ENCODE results near the gene FAM131A.
"Not testable (repeated sequence)": the region's sequence is repeated elsewhere in the genome, so short reads cannot be mapped to it uniquely, and the experiment has no call there.

The FAM131A gene

DNA sequence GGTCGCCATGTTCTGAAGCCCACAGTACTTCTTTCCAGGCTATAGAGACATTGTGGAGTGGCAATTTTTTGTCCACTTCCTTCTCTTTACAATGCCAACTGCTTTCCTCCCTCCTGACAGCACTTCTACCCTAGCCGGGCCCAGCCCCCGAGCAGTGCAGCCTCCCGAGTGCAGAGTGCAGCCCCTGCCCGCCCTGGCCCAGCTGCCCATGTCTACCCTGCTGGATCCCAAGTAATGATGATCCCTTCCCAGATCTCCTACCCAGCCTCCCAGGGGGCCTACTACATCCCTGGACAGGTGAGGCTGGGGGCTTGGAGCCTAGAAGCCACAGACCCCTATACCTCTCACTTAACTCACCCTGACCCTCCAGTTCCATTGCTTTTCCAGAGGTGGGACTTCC, 20.2 kb upstream of the FAM131A start:
- DNase-seq, result no peak

- no peak for DNase-seq
Observed at GRCh38 chr3:184320104-184320445, 17.3 kb upstream of the FAM131A start.

DNA sequence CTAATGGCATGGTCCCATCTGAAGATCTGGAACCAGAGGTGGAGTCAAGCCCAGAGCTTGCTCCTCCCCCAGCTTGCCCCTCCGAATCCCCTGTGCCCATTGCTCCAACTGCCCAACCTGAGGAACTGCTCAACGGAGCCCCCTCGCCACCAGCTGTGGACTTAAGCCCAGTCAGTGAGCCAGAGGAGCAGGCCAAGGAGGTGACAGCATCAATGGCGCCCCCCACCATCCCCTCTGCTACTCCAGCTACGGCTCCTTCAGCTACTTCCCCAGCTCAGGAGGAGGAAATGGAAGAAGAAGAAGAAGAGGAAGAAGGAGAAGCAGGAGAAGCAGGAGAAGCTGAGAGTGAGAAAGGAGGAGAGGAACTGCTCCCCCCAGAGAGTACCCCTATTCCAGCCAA, 15.7 kb upstream of the FAM131A start:
- DNase-seq, result no peak

DNA sequence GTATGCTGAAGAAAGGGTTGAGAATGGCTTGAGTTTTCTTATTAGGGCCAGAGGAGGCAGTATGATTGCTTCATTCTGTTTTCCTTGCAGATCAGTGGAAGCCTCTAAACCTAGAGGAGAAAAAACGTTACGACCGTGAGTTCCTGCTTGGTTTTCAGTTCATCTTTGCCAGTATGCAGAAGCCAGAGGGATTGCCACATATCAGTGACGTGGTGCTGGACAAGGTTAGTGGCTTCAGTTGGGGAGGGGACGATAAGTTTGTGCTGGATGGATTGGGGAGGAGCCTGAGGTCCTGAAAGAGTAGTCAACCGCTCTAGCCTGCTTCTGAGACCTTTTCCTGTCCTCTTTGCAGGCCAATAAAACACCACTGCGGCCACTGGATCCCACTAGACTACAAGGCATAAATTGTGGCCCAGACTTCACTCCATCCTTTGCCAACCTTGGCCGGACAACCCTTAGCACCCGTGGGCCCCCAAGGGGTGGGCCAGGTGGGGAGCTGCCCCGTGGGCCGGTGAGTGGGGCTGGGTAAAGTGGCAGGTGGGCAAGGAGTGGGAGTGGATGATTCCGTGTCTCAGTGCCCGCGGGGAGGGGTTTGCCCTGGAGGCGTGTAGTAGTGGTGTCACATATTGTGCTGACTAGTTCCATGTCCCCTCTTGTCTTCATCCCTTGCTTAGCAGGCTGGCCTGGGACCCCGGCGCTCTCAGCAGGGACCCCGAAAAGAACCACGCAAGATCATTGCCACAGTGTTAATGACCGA, 14.5 kb upstream of the FAM131A start:
- no peak for DNase-seq

DNA sequence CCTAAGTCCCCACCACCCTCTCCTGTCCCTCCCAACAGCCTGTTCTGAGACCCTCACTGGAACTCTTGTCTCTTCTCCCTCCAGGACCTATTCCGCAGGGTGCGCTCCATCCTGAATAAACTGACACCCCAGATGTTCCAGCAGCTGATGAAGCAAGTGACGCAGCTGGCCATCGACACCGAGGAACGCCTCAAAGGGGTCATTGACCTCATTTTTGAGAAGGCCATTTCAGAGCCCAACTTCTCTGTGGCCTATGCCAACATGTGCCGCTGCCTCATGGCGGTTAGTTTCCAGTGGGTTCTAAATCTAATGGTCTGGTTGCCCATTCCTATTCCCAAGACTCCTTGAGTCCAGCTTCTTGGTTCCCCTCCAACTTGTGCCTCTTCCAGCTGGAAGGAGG, 13.7 kb upstream of the FAM131A start:
- DNase-seq, result no peak

DNA sequence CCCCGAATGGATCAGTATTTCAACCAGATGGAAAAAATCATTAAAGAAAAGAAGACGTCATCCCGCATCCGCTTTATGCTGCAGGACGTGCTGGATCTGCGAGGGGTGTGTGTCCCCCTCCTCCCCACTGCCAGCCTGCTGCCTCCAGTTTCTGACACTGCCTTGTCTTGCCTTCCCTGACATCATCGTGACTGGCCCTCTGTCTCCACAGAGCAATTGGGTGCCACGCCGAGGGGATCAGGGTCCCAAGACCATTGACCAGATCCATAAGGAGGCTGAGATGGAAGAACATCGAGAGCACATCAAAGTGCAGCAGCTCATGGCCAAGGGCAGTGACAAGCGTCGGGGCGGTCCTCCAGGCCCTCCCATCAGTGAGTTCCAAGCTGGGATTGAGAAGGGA, 12.1 kb upstream of the FAM131A start:
- no peak for DNase-seq

DNA sequence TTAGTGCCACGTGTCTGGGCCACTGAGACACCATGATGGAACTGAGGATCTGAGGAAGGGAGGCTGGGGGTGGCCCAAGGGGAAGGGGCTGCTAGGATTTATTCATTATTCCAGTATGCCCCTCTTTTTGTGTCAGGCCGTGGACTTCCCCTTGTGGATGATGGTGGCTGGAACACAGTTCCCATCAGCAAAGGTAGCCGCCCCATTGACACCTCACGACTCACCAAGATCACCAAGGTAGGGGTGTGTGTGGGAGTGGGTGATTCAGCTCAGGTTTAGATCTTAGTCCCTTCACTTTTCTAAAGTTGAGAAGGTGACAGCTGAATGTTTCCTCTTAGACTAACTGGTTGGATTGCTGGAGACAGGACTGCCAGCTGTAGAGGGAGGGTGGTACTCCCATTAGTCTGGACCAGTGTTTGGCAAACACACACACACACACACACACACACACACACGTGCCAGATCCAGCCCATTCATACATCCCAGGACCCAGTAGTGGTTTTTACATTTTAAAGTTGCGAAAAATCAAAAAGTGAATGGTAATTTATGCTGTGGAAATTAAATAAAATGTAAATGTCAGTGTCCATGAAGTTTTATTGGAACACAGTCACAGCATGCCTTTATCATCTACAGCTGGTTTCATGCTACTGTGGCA, 11.6 kb upstream of the FAM131A start:
- DNase-seq, result no peak

DNA sequence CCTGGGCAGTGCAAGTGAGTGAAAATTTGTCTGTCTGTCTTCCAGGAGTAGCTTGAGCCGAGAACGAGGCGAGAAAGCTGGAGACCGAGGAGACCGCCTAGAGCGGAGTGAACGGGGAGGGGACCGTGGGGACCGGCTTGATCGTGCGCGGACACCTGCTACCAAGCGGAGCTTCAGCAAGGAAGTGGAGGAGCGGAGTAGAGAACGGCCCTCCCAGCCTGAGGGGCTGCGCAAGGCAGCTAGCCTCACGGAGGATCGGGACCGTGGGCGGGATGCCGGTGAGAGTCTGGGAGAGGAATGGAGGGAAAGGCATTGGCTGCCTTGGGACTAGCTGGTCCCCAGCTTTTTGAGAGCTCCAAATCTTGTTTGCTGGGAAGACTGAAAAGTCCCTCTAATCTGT, 10.2 kb upstream of the FAM131A start:
- no peak for DNase-seq

DNA sequence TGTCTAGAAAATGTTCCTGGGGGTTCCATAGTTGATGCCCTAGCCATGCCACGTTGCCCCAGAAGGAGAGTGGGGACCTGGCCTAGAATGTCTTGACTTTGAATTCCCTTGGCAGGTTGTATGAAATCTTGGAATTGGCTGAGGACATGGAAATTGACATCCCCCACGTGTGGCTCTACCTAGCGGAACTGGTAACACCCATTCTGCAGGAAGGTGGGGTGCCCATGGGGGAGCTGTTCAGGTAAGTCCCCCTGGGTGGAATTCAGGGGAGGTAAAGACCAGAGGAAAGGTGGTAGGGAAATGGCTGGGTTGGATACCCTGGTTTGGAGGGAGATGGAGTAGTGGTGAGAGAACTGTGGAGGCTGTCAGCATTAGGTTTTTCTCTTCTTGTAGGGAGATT, 8.9 kb upstream of the FAM131A start:
- DNase-seq, result no peak

DNA sequence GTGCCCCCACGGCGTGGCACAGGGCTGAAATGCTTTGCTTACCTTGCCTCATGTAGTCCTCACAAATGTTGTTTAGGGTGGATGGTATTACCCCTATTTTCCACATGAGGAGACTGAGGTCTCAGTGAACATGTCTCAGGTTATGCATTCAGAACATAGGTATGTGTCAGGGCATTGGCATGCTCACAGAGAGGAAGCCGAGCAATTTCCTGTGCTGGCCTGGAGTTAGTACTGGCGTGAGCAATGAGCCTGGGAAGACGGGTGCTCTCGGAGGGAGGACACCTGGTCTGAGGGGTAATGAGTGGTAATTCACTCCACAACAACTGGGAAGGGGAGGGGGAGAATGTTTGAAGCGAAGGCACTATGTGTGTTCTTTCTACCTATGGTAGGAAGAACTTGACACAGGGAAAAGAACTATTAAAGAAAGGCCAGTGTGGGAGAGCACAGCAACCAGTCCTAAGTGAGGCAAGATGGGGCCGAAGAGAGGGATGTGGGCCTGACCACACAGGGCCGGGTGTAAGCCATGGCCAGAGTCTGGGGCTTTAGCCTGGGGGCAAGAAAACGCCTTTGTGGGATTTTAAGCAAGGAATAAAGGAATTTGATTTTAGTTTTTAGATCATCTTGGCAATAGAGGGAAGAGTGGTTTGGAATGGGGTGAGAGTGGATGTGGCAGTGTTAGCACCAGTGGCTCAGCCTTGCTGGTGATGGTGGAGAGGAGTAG, 4.9 kb upstream of the FAM131A start:
- no peak for DNase-seq

- DNase-seq, result no peak
Observed at GRCh38 chr3:184333190-184333589, 4.2 kb upstream of the FAM131A start.

GRCh38 chr3:184333700-184334099, 3.7 kb upstream of the FAM131A start:
- DNase-seq, result no peak

- no peak for DNase-seq
Observed at GRCh38 chr3:184334470-184335158, 2.8 kb upstream of the FAM131A start.

DNA sequence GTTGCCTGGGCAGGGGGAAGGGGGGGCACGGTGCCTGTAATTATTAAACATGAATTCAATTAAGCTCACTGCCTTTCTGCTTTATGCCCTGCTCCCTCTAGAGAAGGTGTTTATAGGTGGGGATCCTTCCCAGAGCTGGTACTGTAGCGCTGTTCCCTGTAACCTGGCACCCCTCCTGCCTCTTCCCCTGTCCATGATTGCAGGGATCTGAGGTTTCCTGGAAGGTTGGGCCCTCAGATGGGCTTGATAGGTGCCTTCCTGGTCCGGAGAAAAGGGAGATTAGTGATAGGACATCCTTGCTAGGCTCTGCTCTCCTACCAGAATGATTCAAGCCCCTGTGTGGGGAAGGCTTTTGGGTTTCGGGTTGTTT, 2.1 kb upstream of the FAM131A start:
- no peak for DNase-seq

DNA sequence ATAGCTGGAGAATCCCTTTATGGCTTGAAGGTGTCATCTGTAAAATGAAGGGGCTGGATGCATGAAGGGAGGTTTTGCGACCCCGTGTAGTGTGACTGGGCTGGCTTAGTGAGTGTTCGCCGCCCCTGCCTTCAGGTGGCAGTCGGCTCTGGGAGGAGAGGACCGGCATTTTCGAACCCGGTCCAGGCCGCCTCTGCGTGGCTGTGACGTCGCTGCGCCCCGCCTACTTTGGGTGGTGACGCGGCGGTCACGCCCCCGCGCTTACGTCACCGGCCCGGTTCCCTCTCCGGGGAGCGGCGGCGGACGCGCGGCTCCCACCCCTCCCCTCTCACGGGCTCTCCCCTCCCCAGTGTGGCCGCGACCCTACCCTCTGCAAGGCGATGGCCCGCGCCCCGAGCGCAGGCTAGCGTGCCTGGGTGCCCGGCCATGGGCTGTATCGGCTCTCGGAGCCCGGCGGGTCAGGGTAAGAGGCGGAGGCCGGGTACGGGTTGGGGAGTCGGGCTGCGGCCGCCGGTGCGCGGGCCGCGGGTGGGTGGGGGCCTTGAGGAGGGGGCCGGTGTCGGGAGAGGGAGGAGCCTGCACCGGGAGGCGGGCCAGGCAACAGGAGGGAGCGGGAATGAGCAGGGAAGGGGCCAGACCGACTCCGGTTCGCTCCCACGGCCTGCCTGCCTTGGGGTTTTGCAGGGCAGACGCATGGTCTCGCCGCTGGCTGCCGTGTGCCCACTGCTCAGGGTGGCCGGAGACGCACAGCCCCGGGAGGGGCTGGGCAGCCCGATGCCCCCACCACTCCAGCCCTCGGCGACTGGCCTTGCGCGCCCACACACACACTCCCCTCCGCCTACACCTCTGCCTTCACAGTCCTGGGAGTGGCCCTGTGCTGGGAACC, 1.5 kb upstream of the FAM131A start:
- peak; percentile 34 to 40 for DNase-seq

DNA sequence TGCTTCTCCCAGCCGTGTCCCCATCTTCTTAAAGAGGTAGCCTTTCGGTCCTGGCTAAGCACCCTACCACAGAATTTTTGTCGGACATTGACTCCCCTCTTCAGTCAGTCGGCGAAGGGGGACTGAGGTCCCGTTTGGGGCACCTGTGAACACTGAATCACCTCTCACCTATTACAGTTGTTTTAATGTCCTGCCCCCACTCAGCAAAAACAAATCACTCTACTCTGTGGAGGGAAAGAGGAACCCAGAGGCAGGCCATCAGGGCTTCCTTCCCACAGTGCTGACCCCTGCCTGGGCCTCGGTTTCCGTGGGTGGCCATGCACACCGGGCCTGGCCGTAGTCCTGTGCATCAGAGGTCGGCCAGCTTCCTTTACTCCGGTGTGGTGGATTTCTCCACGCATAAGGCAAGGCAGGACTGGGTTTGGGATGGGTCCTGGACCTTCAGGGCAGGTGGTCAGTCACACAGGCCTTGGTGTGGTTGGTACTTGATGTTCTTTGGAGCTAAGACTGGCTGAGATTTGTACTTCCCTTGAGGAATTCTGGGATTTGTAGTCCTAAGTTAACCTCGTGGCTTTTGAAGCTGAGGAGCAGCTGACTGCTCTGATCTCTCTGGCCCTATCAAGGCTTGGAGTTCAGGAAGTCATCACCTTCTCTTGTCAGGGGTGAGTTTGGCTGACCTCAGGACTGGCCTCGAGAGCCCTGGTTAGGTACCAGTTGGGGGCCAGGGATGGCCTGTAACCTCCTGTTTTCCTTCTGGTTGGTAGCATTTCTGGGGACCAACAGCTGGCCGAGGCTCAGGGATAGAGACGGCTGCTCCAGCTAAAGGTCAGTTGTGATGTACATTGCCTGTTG, 627 bp upstream of the FAM131A start:
- DNase-seq, result no peak

GRCh38 chr3:184337981-184338380, 581 bp downstream of the FAM131A start:
- no peak for DNase-seq

- peak; percentile 70 to 76 for DNase-seq
Observed at GRCh38 chr3:184338511-184338945, 1.1 kb downstream of the FAM131A start.

DNA sequence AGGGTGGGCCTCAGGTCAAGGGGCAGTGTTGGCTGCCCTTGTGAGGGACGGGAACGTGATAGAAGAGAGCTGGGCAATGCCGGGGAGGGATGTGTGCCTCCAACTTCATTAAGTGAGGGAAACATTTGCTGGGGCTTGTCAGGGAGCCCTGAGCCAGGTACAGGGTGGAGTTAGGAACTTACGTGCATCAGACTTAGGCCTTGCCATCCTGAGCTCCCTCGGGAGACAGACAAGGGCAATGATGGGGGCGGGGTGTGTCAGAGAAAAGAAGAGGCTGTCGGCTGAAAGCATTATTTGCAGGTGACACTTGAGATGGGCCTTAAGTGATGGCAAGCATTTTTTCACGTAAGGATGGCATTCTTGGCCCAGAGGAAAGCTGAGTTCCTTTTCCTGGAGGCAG, 1.6 kb downstream of the FAM131A start:
- DNase-seq, result peak; percentile 66 to 70

GRCh38 chr3:184339451-184340135, 2.2 kb downstream of the FAM131A start:
- not testable (repeated sequence) for DNase-seq

DNA sequence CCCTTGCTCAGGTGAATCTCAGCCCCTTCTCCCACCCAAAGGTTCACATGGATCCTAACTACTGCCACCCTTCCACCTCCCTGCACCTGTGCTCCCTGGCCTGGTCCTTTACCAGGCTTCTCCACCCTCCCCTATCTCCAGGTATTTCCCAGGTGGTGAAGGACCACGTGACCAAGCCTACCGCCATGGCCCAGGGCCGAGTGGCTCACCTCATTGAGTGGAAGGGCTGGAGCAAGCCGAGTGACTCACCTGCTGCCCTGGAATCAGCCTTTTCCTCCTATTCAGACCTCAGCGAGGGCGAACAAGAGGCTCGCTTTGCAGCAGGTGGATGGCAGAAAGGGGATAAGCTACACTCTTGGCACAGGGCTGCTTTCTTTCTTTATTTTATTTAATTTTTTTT, 4.5 kb downstream of the FAM131A start:
- peak; percentile 22 to 65 for DNase-seq
